HG02852 (cell line): Measurements from ENCODE around the gene RIMBP3C.
A peak's percentile ranks its signal among the peaks of the same experiment; 100 is the strongest.
"Not testable (repeated sequence)": the region's sequence is repeated elsewhere in the genome, so short reads cannot be mapped to it uniquely, and the experiment has no call there.

ENCODE experiments used
- ATAC-seq: cut with Tn5 transposase; IDR thresholded peaks from one replicate; pipeline ENCODE4 v1.9.1; 2021; ENCODE audit warnings: mild to moderate bottlenecking, moderate library complexity; ENCODE audit not compliant: unreplicated experiment

Gene RIMBP3C

GRCh38 chr22:21551361-21551760 is at the start of gene RIMBP3C:
TSS of gene RIMBP3C (minus strand) at chr22:21551461. CDS start at chr22:21550976, 485 bp downstream.
- not testable (repeated sequence) for ATAC-seq

- no peak for ATAC-seq
Measured at GRCh38 chr22:21599053-21599893, 48.0 kb upstream of the RIMBP3C start.

GRCh38 chr22:21598302-21598701 is 47.0 kb upstream of the RIMBP3C start:
- no peak for ATAC-seq

GRCh38 chr22:21596356-21597135 is 45.3 kb upstream of the RIMBP3C start:
- ATAC-seq, result not testable (repeated sequence)

GRCh38 chr22:21594865-21595452 is 43.7 kb upstream of the RIMBP3C start:
- no peak for ATAC-seq

GRCh38 chr22:21593406-21594232 is 42.4 kb upstream of the RIMBP3C start:
- ATAC-seq, result no peak

GRCh38 chr22:21592422-21592821 is 41.2 kb upstream of the RIMBP3C start:
- no peak for ATAC-seq

- ATAC-seq, result no peak
Measured at GRCh38 chr22:21591695-21592094, 40.4 kb upstream of the RIMBP3C start.

- ATAC-seq, result no peak
Measured at GRCh38 chr22:21590809-21591641, 39.8 kb upstream of the RIMBP3C start.

- no peak for ATAC-seq
Measured at GRCh38 chr22:21589396-21589795, 38.1 kb upstream of the RIMBP3C start.

GRCh38 chr22:21587803-21588611 is 36.7 kb upstream of the RIMBP3C start:
- ATAC-seq, result peak; percentile 94

- no peak for ATAC-seq
Measured at GRCh38 chr22:21585389-21585788, 34.1 kb upstream of the RIMBP3C start.

GRCh38 chr22:21582801-21583740 is 31.8 kb upstream of the RIMBP3C start:
- ATAC-seq, result no peak

GRCh38 chr22:21581009-21581713 is 29.9 kb upstream of the RIMBP3C start:
- not testable (repeated sequence) for ATAC-seq

- ATAC-seq, result not testable (repeated sequence)
Measured at GRCh38 chr22:21580623-21581007, 29.4 kb upstream of the RIMBP3C start.

GRCh38 chr22:21579474-21579851 is 28.2 kb upstream of the RIMBP3C start:
- no peak for ATAC-seq

GRCh38 chr22:21573750-21574494 is 22.7 kb upstream of the RIMBP3C start:
- no peak for ATAC-seq
